ENCODE data around the gene DIAPH3.

The DIAPH3 gene

DNA sequence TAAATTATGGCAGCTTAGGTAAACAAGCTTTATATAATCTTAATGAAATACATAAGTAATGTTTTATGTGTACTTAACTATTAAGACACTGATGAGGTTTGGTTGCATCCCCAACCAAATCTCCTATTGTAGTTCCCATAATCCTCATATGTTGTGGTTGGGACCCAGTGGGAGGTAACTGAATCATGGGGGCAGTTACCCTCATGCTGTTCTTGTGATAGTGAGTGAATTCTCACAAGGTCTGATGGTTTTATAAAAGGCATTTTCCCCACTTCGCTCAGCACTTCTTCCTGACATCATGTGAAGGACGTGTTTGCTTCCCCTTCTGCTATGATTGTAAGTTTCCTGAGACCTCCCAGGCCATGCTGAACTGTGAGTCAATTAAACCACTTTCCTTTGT is 212.7 kb downstream of the DIAPH3 start:
- no peaks in the 10 kb centered on the region for H3K9me3 ChIP-seq (ENCODE audit: insufficient read depth, low read depth, low read length)
- H3K9ac ChIP-seq (ENCODE audit: low read depth, low read length, poor library complexity, severe bottlenecking): no peak overlapping the region
- TF ChIP-seq, protein P1, sequence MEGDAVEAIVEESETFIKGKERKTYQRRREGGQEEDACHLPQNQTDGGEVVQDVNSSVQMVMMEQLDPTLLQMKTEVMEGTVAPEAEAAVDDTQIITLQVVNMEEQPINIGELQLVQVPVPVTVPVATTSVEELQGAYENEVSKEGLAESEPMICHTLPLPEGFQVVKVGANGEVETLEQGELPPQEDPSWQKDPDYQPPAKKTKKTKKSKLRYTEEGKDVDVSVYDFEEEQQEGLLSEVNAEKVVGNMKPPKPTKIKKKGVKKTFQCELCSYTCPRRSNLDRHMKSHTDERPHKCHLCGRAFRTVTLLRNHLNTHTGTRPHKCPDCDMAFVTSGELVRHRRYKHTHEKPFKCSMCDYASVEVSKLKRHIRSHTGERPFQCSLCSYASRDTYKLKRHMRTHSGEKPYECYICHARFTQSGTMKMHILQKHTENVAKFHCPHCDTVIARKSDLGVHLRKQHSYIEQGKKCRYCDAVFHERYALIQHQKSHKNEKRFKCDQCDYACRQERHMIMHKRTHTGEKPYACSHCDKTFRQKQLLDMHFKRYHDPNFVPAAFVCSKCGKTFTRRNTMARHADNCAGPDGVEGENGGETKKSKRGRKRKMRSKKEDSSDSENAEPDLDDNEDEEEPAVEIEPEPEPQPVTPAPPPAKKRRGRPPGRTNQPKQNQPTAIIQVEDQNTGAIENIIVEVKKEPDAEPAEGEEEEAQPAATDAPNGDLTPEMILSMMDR (conservative IDR thresholded peaks at IDR 0.05; ENCODE audit: low read length): no peak
- no peak for TF ChIP-seq EZH2phosphoT487 (IDR thresholded peaks at IDR 0.05; ENCODE audit: borderline replicate concordance)
- no peaks in the 10 kb centered on the region for H3K27me3 ChIP-seq (ENCODE audit: insufficient read depth, low read length, poor library complexity, severe bottlenecking)
- H4K20me1 ChIP-seq (ENCODE audit: insufficient read depth, low read length, poor library complexity, severe bottlenecking): no peaks in the 10 kb centered on the region
- H3F3A ChIP-seq (ENCODE audit: low read depth): no peaks in the 10 kb centered on the region
- no peaks in the 10 kb centered on the region for H3K79me2 ChIP-seq (ENCODE audit: insufficient read depth, low read length)
- peaks cover 4% of the 10 kb centered on the region for H3K4me1 ChIP-seq (ENCODE audit: insufficient read depth, low read length, poor library complexity, severe bottlenecking)
- no peak overlapping the region for H3K4me3 ChIP-seq (ENCODE audit: low read length, poor library complexity, severe bottlenecking)
- H3K36me3 ChIP-seq (ENCODE audit: insufficient read depth, low read length): no peaks in the 10 kb centered on the region; the same call in 1 of the 2 replicates
- H3K9me2 ChIP-seq (replicated peaks; ENCODE audit: low read depth, low read length): no peaks in the 10 kb centered on the region
- H2AFZ ChIP-seq (ENCODE audit: low read length): no peak overlapping the region
- no peak overlapping the region for H3K4me2 ChIP-seq (ENCODE audit: low read depth, low read length, poor library complexity, severe bottlenecking)

DNA sequence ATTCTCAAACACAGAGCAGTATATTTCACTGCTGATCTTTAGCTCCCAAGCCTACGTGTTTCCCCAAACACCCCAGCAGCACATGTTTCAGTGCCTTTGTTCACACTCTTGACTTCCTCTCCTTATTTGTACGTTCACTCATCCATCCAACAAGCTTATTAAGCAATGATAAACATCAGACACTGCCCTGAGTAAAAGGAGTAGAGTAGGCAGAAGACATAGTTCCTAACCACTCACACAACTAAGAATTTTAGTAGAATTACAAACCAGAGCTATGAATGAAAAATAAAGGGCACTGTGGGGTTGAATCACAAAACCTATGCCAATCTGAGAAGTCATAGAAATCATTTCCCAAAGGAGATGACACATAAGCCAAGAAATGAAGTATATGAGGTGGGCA is 213.5 kb downstream of the DIAPH3 start:
- H4K20me1 ChIP-seq (ENCODE audit: insufficient read depth, low read length, poor library complexity, severe bottlenecking): no peaks in the 10 kb centered on the region
- no peaks in the 10 kb centered on the region for H3K9me3 ChIP-seq (ENCODE audit: insufficient read depth, low read depth, low read length)
- H3K79me2 ChIP-seq (ENCODE audit: insufficient read depth, low read length): no peaks in the 10 kb centered on the region
- H3K27me3 ChIP-seq (ENCODE audit: insufficient read depth, low read length, poor library complexity, severe bottlenecking): no peaks in the 10 kb centered on the region
- H2AFZ ChIP-seq (ENCODE audit: low read length): no peak overlapping the region
- no peaks in the 10 kb centered on the region for H3F3A ChIP-seq (ENCODE audit: low read depth)
- peaks cover 4% of the 10 kb centered on the region for H3K4me1 ChIP-seq (ENCODE audit: insufficient read depth, low read length, poor library complexity, severe bottlenecking)
- H3K9ac ChIP-seq (ENCODE audit: low read depth, low read length, poor library complexity, severe bottlenecking): no peak overlapping the region
- H3K4me2 ChIP-seq (ENCODE audit: low read depth, low read length, poor library complexity, severe bottlenecking): no peak overlapping the region
- H3K9me2 ChIP-seq (replicated peaks; ENCODE audit: low read depth, low read length): no peaks in the 10 kb centered on the region
- no peak overlapping the region for H3K4me3 ChIP-seq (ENCODE audit: low read length, poor library complexity, severe bottlenecking)
- TF ChIP-seq EZH2phosphoT487 (IDR thresholded peaks at IDR 0.05; ENCODE audit: borderline replicate concordance): no peak
- TF ChIP-seq, protein P1 (conservative IDR thresholded peaks at IDR 0.05; ENCODE audit: low read length): no peak
- H3K36me3 ChIP-seq (ENCODE audit: insufficient read depth, low read length): no peaks in the 10 kb centered on the region

DNA sequence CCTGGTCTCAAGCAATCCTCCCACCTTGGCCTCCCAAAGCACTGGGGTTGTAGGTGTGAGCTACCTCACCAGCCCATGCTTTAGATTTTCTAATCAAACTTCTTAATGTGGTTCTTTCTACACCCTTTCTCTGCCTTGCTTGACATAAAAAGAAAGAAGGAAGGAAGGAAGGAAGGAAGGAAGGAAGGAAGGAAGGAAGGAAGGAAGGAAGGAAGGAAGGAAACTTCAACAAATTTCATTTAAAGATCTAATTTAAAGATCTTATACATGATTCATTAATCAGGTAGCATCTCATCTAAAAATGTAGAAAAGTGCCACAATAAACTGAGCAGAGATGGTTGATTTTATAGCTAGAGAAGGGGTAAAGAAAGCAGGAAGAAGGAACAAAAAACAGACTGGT is 215.0 kb downstream of the DIAPH3 start:
- Histone ChIP-seq H3K36me3 (ENCODE audit: insufficient read depth, low read length) (no peaks in the 10 kb centered on the region), H3K4me3 (ENCODE audit: low read length, poor library complexity, severe bottlenecking) (no peak overlapping the region), H3F3A (ENCODE audit: low read depth) (no peaks in the 10 kb centered on the region), H3K9ac (ENCODE audit: low read depth, low read length, poor library complexity, severe bottlenecking) (no peak overlapping the region), H3K79me2 (ENCODE audit: insufficient read depth, low read length) (no peaks in the 10 kb centered on the region), H3K4me1 (ENCODE audit: insufficient read depth, low read length, poor library complexity, severe bottlenecking) (peaks cover 4% of the 10 kb centered on the region), H2AFZ (ENCODE audit: low read length) (no peak overlapping the region), H3K9me2 (replicated peaks; ENCODE audit: low read depth, low read length) (no peaks in the 10 kb centered on the region), H3K9me3 (ENCODE audit: insufficient read depth, low read depth, low read length) (no peaks in the 10 kb centered on the region), H4K20me1 (ENCODE audit: insufficient read depth, low read length, poor library complexity, severe bottlenecking) (no peaks in the 10 kb centered on the region), H3K4me2 (ENCODE audit: low read depth, low read length, poor library complexity, severe bottlenecking) (no peak overlapping the region), H3K27me3 (ENCODE audit: insufficient read depth, low read length, poor library complexity, severe bottlenecking) (no peaks in the 10 kb centered on the region)
- TF ChIP-seq EZH2phosphoT487 (IDR thresholded peaks at IDR 0.05; ENCODE audit: borderline replicate concordance): no peak
- TF ChIP-seq, protein P1 (conservative IDR thresholded peaks at IDR 0.05; ENCODE audit: low read length): no peak
